Trophoblast cell (in vitro differentiated cells and primary cell): Measurements from ENCODE around the gene PRXL2B.

Experiments
- DNase-seq, 2 donors: peaks; one replicate each; pipeline ENCODE4 v3.0.0-alpha.2; 2016
- H2AFZ ChIP-seq: 2 replicates; pipeline ENCODE4 v1.6.1; 2013; ENCODE audit warnings: low read length, moderate library complexity, mild to moderate bottlenecking; ENCODE audit not compliant: insufficient read depth, poor library complexity
- H2AK5ac ChIP-seq: 2 replicates; pipeline ENCODE4 v1.6.1; 2013; ENCODE audit warnings: mild to moderate bottlenecking, low read length
- H2BK120ac ChIP-seq: 2 replicates; pipeline ENCODE4 v1.6.1; 2013; ENCODE audit warnings: low read length, mild to moderate bottlenecking, moderate library complexity; ENCODE audit not compliant: insufficient read depth, poor library complexity
- H2BK12ac ChIP-seq: 2 replicates; pipeline ENCODE4 v1.6.1; 2013; ENCODE audit warnings: mild to moderate bottlenecking, low read length, moderate library complexity
- H2BK5ac ChIP-seq: 2 replicates; pipeline ENCODE4 v1.6.1; 2013; ENCODE audit warnings: low read length, low read depth, moderate library complexity, mild to moderate bottlenecking; ENCODE audit not compliant: poor library complexity
- H3K14ac ChIP-seq: 2 replicates; pipeline ENCODE4 v1.6.1; 2013; ENCODE audit warnings: mild to moderate bottlenecking, low read length
- H3K18ac ChIP-seq: 2 replicates; pipeline ENCODE4 v1.6.1; 2013; ENCODE audit warnings: mild to moderate bottlenecking, low read length
- H3K23ac ChIP-seq: 2 replicates; pipeline ENCODE4 v1.6.1; 2013; ENCODE audit warnings: low read length
- H3K27ac ChIP-seq: 2 replicates; pipeline ENCODE4 v1.5.1; 2013; ENCODE audit warnings: low read depth, mild to moderate bottlenecking, inconsistent platforms, low read length, moderate library complexity
- H3K27me3 ChIP-seq: 2 replicates; pipeline ENCODE4 v1.6.1; 2013; ENCODE audit warnings: inconsistent platforms, mild to moderate bottlenecking, low read length, moderate library complexity; ENCODE audit not compliant: insufficient read depth
- H3K36me3 ChIP-seq, 2 experiments: 1 replicate in 1 of 2; 2 replicates in 1 of 2; pipeline ENCODE4 v1.6.1; 2013; ENCODE audit warnings: low read length in 2 of 2, mild to moderate bottlenecking in 2 of 2, moderate library complexity in 1 of 2; ENCODE audit not compliant: insufficient read depth in 2 of 2, control insufficient read depth in 1 of 2
- H3K4ac ChIP-seq: 2 replicates; pipeline ENCODE4 v1.6.1; 2013; ENCODE audit warnings: low read depth, mild to moderate bottlenecking, low read length, moderate library complexity
- H3K4me1 ChIP-seq, 2 experiments: 1 replicate in 1 of 2; 2 replicates in 1 of 2; pipeline ENCODE4 v1.6.1; 2013; ENCODE audit warnings: low read length in 2 of 2, mild to moderate bottlenecking in 2 of 2, moderate library complexity in 1 of 2; ENCODE audit not compliant: insufficient read depth in 2 of 2, control insufficient read depth in 1 of 2
- H3K4me2 ChIP-seq: 2 replicates; pipeline ENCODE4 v1.6.1; 2013; ENCODE audit warnings: inconsistent platforms, mild to moderate bottlenecking, low read length, moderate library complexity
- H3K4me3 ChIP-seq: 2 replicates; pipeline ENCODE4 v1.5.1; 2013; ENCODE audit warnings: mild to moderate bottlenecking, low read depth, low read length, inconsistent platforms
- H3K79me1 ChIP-seq: one replicate; pipeline ENCODE4 v1.6.1; 2013; ENCODE audit warnings: low read length
- H3K79me2 ChIP-seq: 2 replicates; pipeline ENCODE4 v1.6.1; 2013; ENCODE audit warnings: low read length, mild to moderate bottlenecking; ENCODE audit not compliant: control insufficient read depth, insufficient read depth, poor library complexity
- H3K9ac ChIP-seq: 2 replicates; pipeline ENCODE4 v1.6.1; 2013; ENCODE audit warnings: mild to moderate bottlenecking, low read length
- H3K9me3 ChIP-seq: 2 replicates; pipeline ENCODE4 v1.6.1; 2013; ENCODE audit warnings: low read depth, mild to moderate bottlenecking, control low read depth, inconsistent platforms, low read length; ENCODE audit not compliant: insufficient read depth
- H4K12ac ChIP-seq: 2 replicates; pipeline ENCODE4 v1.6.1; 2013; ENCODE audit warnings: low read depth, mild to moderate bottlenecking, low read length, moderate library complexity
- H4K8ac ChIP-seq: 2 replicates; pipeline ENCODE4 v1.6.1; 2013; ENCODE audit warnings: low read depth, mild to moderate bottlenecking, low read length, moderate library complexity
- H4K91ac ChIP-seq: one replicate; pipeline ENCODE4 v1.6.1; 2013; ENCODE audit warnings: low read depth, mild to moderate bottlenecking, low read length, moderate library complexity
- WGBS: extraction: QIAGEN DNeasy Blood & Tissue Kit; methylation state at CpG from one replicate; pipeline ENCODE4 v1.1.7; 2013; ENCODE audit warnings: missing lambda C conversion rate; ENCODE audit not compliant: insufficient read length, insufficient coverage; ENCODE audit errors: extremely low coverage; 5-methylcytosine and 5-hydroxymethylcytosine counted together

Gene PRXL2B

DNA sequence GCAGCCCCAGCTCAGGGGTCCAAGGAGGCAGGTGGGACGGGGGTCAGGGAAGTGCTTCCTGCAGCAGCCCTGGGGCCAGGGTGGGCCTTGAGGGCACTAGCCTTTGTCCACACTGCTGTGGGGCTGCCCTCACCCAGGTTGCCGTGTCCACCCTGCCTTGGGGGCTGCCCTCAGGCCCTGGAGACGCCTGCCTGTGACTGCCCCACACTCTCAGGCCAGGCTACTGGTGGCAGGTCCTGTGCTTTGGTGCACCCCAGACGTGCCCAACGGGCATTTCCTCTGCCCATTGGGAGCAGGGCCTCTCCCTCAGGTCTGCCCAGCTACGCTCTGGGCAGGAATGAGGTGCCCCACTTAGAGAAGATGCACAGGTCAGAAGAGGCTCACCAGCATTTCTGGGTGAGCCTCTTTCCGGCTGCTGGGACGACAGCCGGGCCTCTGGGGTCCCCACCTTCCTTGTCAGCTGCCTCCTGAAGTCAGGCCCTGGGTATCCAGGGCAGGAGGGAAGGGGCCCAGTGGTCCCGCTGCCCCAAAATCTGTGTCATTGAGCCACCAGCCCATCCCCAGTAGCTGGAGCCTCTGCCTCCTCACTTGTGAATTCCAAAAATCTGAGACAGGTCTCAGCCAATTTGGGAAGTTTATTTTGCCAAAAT, 48.9 kb downstream of the PRXL2B start:
- DNase-seq = peak in 1 of 2 donors; percentile 15
- no peak overlapping the region for H2BK5ac ChIP-seq
- no peak overlapping the region for H4K8ac ChIP-seq
- H3K4me2 ChIP-seq = no peak overlapping the region
- H3K27me3 ChIP-seq = no peaks in the 10 kb centered on the region
- peaks cover 16% of the 10 kb centered on the region for H3K9me3 ChIP-seq
- no peak overlapping the region for H3K4ac ChIP-seq
- H3K14ac ChIP-seq = no peak overlapping the region
- no peak overlapping the region for H2BK12ac ChIP-seq
- no peak overlapping the region for H3K23ac ChIP-seq
- H2AK5ac ChIP-seq = no peak overlapping the region
- no peaks in the 10 kb centered on the region for H3K4me1 ChIP-seq
- no peaks in the 10 kb centered on the region for H3K36me3 ChIP-seq
- no peaks in the 10 kb centered on the region for H3K79me1 ChIP-seq
- no peaks in the 10 kb centered on the region for H3K79me2 ChIP-seq
- H4K91ac ChIP-seq = no peak overlapping the region
- H2BK120ac ChIP-seq = no peak overlapping the region
- no peak overlapping the region for H3K9ac ChIP-seq
- H3K18ac ChIP-seq = no peak overlapping the region
- no peak overlapping the region for H4K12ac ChIP-seq
- no peak overlapping the region for H3K4me3 ChIP-seq
- H2AFZ ChIP-seq = no peak overlapping the region
- no CpG with 5 or more reads among the region's 10 CpGs for WGBS
- no peak overlapping the region for H3K27ac ChIP-seq

- Histone ChIP-seq H4K8ac (no peak overlapping the region), H3K9ac (no peak overlapping the region), H3K23ac (no peak overlapping the region), H2BK5ac (no peak overlapping the region), H3K79me1 (no peaks in the 10 kb centered on the region), H3K27me3 (no peaks in the 10 kb centered on the region), H3K27ac (no peak overlapping the region), H4K91ac (no peak overlapping the region), H3K36me3 (peaks cover 0 to 1% of the 10 kb centered on the region in 2 experiments), H3K18ac (no peak overlapping the region), H3K4me1 (peaks cover 0 to 1% of the 10 kb centered on the region in 2 experiments), H3K9me3 (peaks cover 12% of the 10 kb centered on the region), H2BK12ac (no peak overlapping the region), H2AK5ac (no peak overlapping the region), H3K4me2 (no peak overlapping the region), H2AFZ (no peak overlapping the region), H3K14ac (no peak overlapping the region), H4K12ac (no peak overlapping the region), H3K4me3 (no peak overlapping the region), H3K79me2 (no peaks in the 10 kb centered on the region), H3K4ac (no peak overlapping the region), H2BK120ac (no peak overlapping the region)
- no CpG with 5 or more reads among the region's 7 CpGs for WGBS
- DNase-seq = no peak
These were observed 50.2 kb downstream of the PRXL2B start for GRCh38 chr1:2636733-2637132.

- Histone ChIP-seq H3K79me2 (peaks cover 4% of the 10 kb centered on the region), H4K91ac (no peak overlapping the region), H3K14ac (no peak overlapping the region), H3K9ac (no peak overlapping the region), H3K27ac (no peak overlapping the region), H3K4me1 (peaks cover 7 to 10% of the 10 kb centered on the region in 2 experiments), H4K8ac (no peak overlapping the region), H4K12ac (no peak overlapping the region), H3K27me3 (no peaks in the 10 kb centered on the region), H3K18ac (no peak overlapping the region), H3K4ac (no peak overlapping the region), H3K36me3 (peaks cover 0 to 1% of the 10 kb centered on the region in 2 experiments), H2BK120ac (no peak overlapping the region), H2BK5ac (no peak overlapping the region), H2AFZ (no peak overlapping the region), H2BK12ac (no peak overlapping the region), H3K79me1 (peaks cover 2% of the 10 kb centered on the region), H2AK5ac (no peak overlapping the region), H3K9me3 (peaks cover 12% of the 10 kb centered on the region), H3K4me3 (no peak overlapping the region), H3K4me2 (no peak overlapping the region), H3K23ac (no peak overlapping the region)
- no peak for DNase-seq
- no CpG with 5 or more reads among the region's 10 CpGs for WGBS
These were observed 51.0 kb downstream of the PRXL2B start for GRCh38 chr1:2637442-2638145.

GRCh38 chr1:2638466-2639115, 52.0 kb downstream of the PRXL2B start:
- H2AFZ ChIP-seq = no peak overlapping the region
- peaks cover 7 to 13% of the 10 kb centered on the region in 2 experiments for H3K4me1 ChIP-seq
- peaks cover 8% of the 10 kb centered on the region for H3K79me2 ChIP-seq
- no peak overlapping the region for H3K23ac ChIP-seq
- peaks cover 6% of the 10 kb centered on the region for H3K79me1 ChIP-seq
- H4K91ac ChIP-seq = no peak overlapping the region
- H3K27ac ChIP-seq = no peak overlapping the region
- H3K9me3 ChIP-seq = peaks cover 12% of the 10 kb centered on the region
- H3K4me3 ChIP-seq = peak overlapping the region; percentile 34
- DNase-seq = no peak
- no peak overlapping the region for H2BK12ac ChIP-seq
- H3K27me3 ChIP-seq = no peaks in the 10 kb centered on the region
- no CpG with 5 or more reads among the region's 16 CpGs for WGBS
- H3K18ac ChIP-seq = no peak overlapping the region
- no peak overlapping the region for H3K9ac ChIP-seq
- H3K36me3 ChIP-seq = peaks cover 0 to 1% of the 10 kb centered on the region in 2 experiments
- no peak overlapping the region for H2BK5ac ChIP-seq
- no peak overlapping the region for H3K14ac ChIP-seq
- H3K4ac ChIP-seq = no peak overlapping the region
- no peak overlapping the region for H4K12ac ChIP-seq
- no peak overlapping the region for H2BK120ac ChIP-seq
- no peak overlapping the region for H2AK5ac ChIP-seq
- H4K8ac ChIP-seq = no peak overlapping the region
- H3K4me2 ChIP-seq = no peak overlapping the region
